NCI-H1436 (cell line): ENCODE measurements around the gene MYOZ3.
A peak's percentile ranks its signal among the peaks of the same experiment; 100 is the strongest.

Experiments
- DNase-seq: peaks from one replicate; lab custom pipeline; 2025; lab: John Stamatoyannopoulos, UW

The MYOZ3 gene

GRCh38 chr5:150659360-150660107 lies 1.5 kb upstream of the MYOZ3 start:
- no peak for DNase-seq

DNA sequence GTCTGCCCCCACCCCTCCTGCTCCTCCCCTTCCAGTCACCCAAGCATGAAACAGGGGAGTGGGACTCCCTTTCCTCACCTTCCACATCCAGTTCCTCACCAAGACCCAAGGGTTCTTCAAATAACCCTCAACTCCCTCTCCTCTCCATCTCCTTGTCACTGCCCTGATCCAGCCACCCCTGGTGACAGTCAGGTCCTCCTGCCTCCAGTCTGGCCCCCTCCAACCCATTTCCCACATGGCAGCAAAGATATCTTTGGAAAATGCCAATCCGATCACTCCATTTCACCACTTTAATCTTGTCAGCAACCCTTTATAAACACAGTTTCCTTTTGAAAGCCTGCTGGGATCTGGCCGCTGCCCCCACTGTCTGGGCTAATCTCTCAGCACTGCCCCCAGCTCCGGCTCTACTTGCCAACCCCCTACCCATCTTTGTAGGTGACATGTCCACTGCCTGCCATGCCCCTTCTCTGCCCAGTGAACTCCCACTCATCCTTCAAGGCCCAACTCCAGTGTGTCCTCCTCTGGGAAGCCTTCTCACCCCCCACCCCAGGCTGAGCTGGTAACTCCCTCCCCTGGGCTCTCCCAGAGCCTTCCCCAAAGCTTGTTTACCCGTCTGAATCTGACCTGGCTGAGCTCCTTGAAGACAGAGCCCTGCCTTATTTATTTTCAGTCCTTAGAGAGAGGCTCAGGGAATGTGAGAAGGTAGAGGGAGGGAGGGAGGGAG lies 781 bp upstream of the MYOZ3 start:
- DNase-seq, result no peak

GRCh38 chr5:150661821-150662596 lies 958 bp downstream of the MYOZ3 start:
- no peak for DNase-seq

DNA sequence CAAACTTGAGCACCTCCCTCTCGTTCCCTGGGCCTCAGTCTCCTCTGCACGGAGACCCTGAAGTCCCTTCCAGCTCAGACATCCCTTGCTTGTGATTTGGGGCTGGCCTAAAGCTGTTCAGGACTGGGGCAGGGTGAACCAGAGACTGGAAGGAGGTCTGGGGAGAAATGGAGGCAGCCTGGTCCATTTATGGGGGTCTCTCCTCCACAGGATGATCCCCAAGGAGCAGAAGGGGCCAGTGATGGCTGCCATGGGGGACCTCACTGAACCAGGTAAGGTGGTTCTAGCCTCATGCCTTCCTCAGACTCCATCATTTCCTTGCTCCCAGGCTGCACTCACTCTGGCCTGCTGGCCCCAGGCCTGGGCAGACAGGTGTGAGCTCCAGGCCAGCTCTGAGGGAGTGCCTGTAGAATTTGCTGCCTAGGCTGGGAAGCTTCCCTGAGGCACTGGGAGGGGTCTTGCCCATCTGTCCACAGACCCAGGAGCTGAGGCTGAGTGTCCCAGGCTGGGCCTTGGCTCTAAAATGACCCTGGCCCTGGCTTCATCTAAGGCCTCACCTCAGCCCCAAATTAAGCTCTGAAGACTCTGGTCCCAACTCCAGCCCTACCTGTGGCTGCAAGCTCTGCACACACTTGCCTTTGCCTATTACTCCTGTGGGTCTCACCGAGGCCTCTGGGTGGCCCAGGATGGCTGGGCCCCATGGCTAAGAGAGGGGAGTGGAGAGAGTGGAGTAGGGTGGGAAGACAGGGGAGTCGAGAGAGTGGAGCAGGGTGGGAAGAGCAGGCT lies 1.9 kb downstream of the MYOZ3 start:
- no peak for DNase-seq

GRCh38 chr5:150663936-150664335 lies 2.9 kb downstream of the MYOZ3 start:
- no peak for DNase-seq

DNA sequence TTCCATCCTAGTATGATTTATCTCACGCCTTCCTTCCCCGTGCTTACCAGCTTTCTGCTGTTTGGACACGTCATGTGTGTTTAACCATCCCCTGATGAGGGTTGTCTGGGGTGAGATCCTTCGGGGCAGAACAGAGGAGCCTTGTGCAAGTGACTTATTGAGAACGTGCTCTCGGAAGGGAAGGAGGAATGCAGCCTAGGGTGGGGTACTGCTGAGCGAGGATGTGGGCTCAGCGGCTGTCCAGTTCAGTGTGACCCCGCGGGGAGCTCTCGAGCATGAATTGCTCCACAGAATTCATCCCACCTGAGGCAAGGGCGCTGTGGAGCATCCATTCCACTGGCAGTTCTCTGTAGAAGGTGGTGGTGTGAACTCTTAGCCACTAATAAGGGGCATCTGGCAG lies 4.0 kb downstream of the MYOZ3 start:
- no peak for DNase-seq

DNA sequence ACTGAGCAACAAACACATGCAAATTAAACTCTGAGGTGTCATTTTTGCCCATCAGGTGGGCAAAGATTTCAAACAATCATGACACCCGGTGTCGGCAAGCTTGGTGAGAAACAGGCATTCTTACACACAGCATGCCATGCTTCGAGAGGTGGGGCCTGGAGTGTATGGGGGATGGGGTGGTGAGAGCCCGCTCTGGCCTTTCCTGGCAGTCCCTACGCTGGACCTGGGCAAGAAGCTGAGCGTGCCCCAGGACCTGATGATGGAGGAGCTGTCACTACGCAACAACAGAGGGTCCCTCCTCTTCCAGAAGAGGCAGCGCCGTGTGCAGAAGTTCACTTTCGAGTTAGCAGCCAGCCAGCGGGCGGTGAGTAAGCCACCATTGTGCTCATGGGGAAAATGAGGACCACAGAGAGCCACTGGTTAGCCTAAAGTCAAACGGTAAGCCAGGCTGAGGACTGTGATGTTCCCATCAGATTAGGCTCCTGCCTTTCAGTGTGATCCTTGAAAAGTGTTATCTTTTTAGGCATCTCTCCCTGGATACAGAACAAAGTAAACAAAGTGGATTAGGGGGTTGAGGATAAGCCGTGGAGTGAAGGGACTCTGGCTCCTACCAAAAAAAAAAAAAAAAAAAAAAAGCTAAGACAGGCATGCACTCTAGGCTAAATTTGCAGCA lies 9.4 kb downstream of the MYOZ3 start:
- no peak for DNase-seq

DNA sequence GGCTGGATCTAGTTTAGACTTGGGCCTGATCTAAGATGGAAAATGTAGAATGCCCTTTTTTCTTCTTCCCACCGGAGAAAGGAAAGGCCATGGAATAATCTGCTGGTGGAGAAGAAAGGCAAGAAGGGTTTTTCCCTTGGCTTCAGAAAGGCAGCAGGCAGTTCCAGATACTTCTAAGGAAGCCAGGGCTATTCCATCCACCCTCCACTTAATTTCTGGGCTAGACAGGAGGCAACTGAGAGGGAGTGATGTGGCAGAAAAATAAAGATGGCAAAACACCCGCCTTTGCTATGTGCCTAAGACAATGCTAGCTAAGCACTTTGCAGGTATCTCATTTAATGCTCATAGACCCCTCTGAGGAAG lies 9.9 kb downstream of the MYOZ3 start:
- no peak for DNase-seq

- DNase-seq, result no peak
Measured at GRCh38 chr5:150671509-150672236, 10.6 kb downstream of the MYOZ3 start.

GRCh38 chr5:150672237-150672883 lies 11.3 kb downstream of the MYOZ3 start:
- DNase-seq, result no peak

DNA sequence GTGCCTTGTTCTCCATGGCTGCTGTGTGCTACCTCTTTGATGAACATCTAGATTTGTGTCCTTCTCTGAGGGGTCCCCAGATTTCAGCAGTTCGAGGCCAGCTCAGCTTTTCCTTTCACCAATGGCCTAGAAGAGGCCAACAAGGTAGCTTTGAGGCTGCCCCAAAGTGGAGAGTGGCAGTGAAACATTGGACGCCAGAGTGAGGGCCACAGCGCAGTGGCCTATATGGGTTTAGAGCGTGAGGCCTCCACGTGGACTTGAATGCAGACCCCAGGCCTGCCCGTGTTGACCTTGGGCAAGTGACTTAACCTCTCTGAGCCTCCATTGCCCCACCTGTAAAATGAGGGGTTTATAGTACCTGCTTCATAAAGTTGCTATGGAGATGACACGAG lies 11.8 kb downstream of the MYOZ3 start:
- DNase-seq, result no peak

DNA sequence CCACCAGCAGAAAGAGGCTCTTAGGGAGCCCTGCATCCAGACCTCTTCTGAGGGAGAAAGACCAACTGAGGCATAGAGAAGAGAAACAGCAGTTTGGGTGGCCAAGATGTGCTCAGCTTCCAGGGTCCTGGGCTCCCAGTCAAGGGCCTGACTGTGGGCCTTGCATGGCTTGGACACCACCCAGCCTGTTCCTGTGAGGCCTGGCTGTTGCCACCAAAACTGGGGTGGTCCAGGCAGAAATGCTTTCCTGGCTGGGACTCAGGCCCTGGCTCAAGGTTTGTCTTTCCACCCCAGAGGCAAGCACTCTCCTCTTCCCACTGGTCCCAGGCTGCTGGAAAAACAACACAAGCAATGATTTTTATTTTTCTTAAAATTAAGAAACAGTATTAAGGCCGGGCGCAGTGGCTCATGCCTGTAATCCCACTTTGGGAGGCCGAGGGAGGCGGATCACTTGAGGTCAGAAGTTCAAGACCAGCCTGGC lies 13.3 kb downstream of the MYOZ3 start:
- no peak for DNase-seq

GRCh38 chr5:150675069-150675468 lies 14.0 kb downstream of the MYOZ3 start:
- no peak for DNase-seq

DNA sequence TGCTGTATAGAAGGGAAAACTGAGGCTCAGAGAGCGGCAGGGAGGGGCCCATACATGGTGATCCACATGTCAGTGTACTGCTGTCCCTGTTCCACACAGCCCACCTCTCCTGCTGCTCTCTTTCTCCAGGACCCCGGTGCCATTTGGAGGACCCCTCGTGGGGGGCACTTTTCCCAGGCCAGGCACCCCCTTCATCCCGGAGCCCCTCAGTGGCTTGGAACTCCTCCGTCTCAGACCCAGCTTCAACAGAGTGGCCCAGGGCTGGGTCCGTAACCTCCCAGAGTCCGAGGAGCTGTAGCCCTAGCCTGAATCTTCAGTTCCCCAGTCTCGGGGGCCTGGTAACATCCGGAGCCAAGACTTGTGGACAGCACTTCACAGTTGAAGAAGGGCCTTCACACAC lies 15.5 kb downstream of the MYOZ3 start:
- no peak for DNase-seq

- DNase-seq, result no peak
Measured at GRCh38 chr5:150689120-150689519, 28.1 kb downstream of the MYOZ3 start.

GRCh38 chr5:150690760-150691159 lies 29.7 kb downstream of the MYOZ3 start:
- no peak for DNase-seq

GRCh38 chr5:150692276-150692675 lies 31.2 kb downstream of the MYOZ3 start:
- no peak for DNase-seq

GRCh38 chr5:150694612-150695011 lies 33.6 kb downstream of the MYOZ3 start:
- no peak for DNase-seq

DNA sequence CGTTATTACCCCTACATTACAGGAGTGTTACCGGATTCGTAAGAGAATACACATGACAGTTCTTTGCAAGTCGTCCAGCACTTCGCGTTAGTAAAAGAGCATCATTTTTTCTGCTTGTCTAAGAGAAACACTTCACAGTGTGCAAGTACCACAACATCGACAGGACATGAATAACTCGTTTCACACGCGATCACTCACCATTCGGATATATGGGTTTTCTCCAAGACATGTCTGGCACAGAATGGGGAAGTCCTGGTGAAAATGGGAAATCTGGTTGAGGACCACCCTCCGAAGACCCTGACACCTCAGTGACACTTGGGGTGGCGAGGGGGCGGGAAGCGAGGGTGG lies 39.2 kb downstream of the MYOZ3 start:
- no peak for DNase-seq

DNA sequence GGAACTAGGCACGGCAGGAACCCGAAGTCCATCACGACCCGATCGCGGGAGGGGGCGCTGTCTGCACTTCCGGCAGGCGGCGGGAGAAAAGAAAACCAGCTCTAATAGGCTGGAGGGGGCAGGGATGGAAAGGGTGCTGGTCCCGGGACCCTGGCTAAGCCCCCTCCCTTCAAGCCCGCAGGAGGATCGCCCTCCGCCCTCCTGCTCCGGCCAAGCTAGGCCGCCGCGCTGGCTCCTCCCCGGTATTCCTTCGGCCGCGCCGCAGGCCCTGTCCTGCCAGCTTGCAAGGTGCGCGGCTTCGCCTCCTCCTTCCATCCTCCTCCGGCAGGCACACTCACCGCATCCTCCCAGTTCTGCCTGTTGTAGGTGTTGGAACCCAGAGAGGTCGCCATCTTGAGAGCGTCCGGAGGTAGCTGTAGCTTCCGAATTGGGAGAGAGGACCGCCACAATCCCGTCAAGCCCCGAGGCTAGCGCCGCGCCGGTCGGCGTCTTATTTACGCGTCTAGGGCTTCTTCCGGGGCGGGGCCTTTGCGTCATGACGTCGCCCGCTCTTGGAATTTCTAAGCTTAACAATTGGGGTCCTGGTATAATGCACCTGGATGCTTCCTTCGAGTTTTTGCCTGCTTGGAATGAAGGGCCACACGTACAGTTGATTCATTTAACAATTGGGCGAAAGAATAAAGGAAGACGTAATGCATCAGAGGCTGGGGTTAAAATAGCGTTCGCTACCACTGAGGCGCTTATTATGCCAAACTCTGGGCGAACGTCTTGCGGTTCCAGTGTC lies 39.7 kb downstream of the MYOZ3 start, which contains the start of gene RBM22:
Gene RBM22 (minus strand): TSS at position 469 of the 784 bp plus-strand sequence. CDS start 77 bp downstream, at position 392.
- peak; percentile 89 for DNase-seq
